Esophagus squamous epithelium (tissue), 5 donors: ENCODE results near the gene KLK15. TPM values are rescaled to one million over a fixed set of nuclear protein-coding genes. Genes with fewer than 3 reads are reported as not detected.
"Not testable (repeated sequence)": the region's sequence is repeated elsewhere in the genome, so short reads cannot be mapped to it uniquely, and the experiment has no call there.

Experiments used
- DNase-seq: peaks from one replicate; lab custom pipeline; 2025; lab: John Stamatoyannopoulos, UW
- H3K27ac ChIP-seq, 4 donors: fragments of 200-600 bp; sonication (generic); one replicate each; pipeline ENCODE4 v1.5.1; 2016 to 2019; ENCODE audit warnings: mild to moderate bottlenecking in 1 of 4
- H3K27me3 ChIP-seq, 4 donors: fragments of 200-600 bp; sonication (generic); 1 replicate in 3 of 4; 2 replicates in 1 of 4; pipeline versions ENCODE4 v1.5.1 to v1.6.0; 2017 to 2021; ENCODE audit warnings: antibody characterized with exemption in 1 of 4
- H3K36me3 ChIP-seq, 3 donors: fragments of 200-600 bp; sonication (generic); one replicate each; pipeline ENCODE4 v1.5.1; 2016 to 2019
- H3K4me1 ChIP-seq, 3 donors: fragments of 200-600 bp; sonication (generic); one replicate each; pipeline ENCODE4 v1.5.1; 2017 to 2019
- H3K4me3 ChIP-seq, 4 donors: fragments of 200-600 bp; sonication (generic); 1 replicate in 3 of 4; 2 replicates in 1 of 4; pipeline ENCODE4 v1.5.1; 2016 to 2019; ENCODE audit warnings: mild to moderate bottlenecking in 2 of 4, moderate library complexity in 1 of 4
- H3K9me3 ChIP-seq, 3 donors: fragments of 200-600 bp; sonication (generic); one replicate each; pipeline ENCODE4 v1.5.1; 2016 to 2019
- CTCF ChIP-seq, 6 experiments: fragments of 450-650 bp in 4 of 6; fragments of 200-600 bp in 2 of 6; sonication (generic) in 2 of 6; IDR thresholded peaks; one replicate each; pipeline ENCODE4 v1.5.1; 2016 to 2019; ENCODE audit warnings: antibody characterized with exemption in 6 of 6, mild to moderate bottlenecking in 4 of 6, moderate library complexity in 4 of 6
- POLR2A ChIP-seq, 4 donors: fragments of 450-650 bp; IDR thresholded peaks; one replicate each; pipeline ENCODE4 v1.6.1; 2017; ENCODE audit warnings: antibody characterized with exemption in 4 of 4, mild to moderate bottlenecking in 4 of 4, moderate library complexity in 3 of 4
- WGBS, 2 donors: methylation state at CpG; one replicate each; pipeline ENCODE4 v1.1.5; 2018; 5-methylcytosine and 5-hydroxymethylcytosine counted together
- intact Hi-C: fragments of 100-400 bp; cut with DNase I; formaldehyde crosslinking; loops from one replicate; pipeline ENCODE4 v1.15.0; 2022
- total RNA-seq, 4 donors: library from RNA; depleted of rRNA; stranded (reverse); fragments of >200 nt; gene quantifications; one replicate each; pipeline ENCODE4 v1.1.0, GENCODE V29; 2016
- donor health status: DM: yes; HTN: yes; CAD: no.

KLK15 gene
- total RNA-seq, 4 donors from 2014 or later, result not detected

GRCh38 chr19:50817941-50818858 is 15.2 kb downstream of the KLK15 start:
- H3K27me3 ChIP-seq, result peaks cover 0 to 93% (median 8%) of the 10 kb centered on the region in 4 donors
- peaks cover 12 to 30% (median 16%) of the 10 kb centered on the region in 3 donors for H3K4me1 ChIP-seq
- 16 to 41% methylated on average over 5 to 18 of the region's 52 CpGs for WGBS, 2 donors
- peak overlapping the region in 3 of 4 donors; percentile 30 to 59 (median 30) for H3K4me3 ChIP-seq
- H3K9me3 ChIP-seq, result no peaks in the 10 kb centered on the region
- DNase-seq, result no peak
- H3K36me3 ChIP-seq, result no peaks in the 10 kb centered on the region
- intact Hi-C loops, result no loop called here
- TF ChIP-seq CTCF (IDR thresholded peaks at IDR 0.05) (no peak), POLR2A (IDR thresholded peaks at IDR 0.05) (no peak)
- H3K27ac ChIP-seq, result no peak overlapping the region

GRCh38 chr19:50815439-50815838 is 17.9 kb downstream of the KLK15 start:
- H3K9me3 ChIP-seq, result no peaks in the 10 kb centered on the region
- TF ChIP-seq CTCF (IDR thresholded peaks at IDR 0.05), result no peak
- TF ChIP-seq POLR2A (IDR thresholded peaks at IDR 0.05), result no peak
- no peaks in the 10 kb centered on the region for H3K36me3 ChIP-seq
- intact Hi-C loops, result no loop called here
- no peak overlapping the region for H3K4me3 ChIP-seq
- DNase-seq, result no peak
- H3K4me1 ChIP-seq, result peaks cover 10 to 20% (median 10%) of the 10 kb centered on the region in 3 donors
- no peak overlapping the region for H3K27ac ChIP-seq
- H3K27me3 ChIP-seq, result peaks cover 0 to 76% (median 6%) of the 10 kb centered on the region in 4 donors
- 80 to 92% methylated on average over 1 of the region's 1 CpG for WGBS, 2 donors

GRCh38 chr19:50814883-50815282 is 18.5 kb downstream of the KLK15 start:
- no peak for DNase-seq
- no peaks in the 10 kb centered on the region for H3K9me3 ChIP-seq
- peaks cover 5 to 14% (median 6%) of the 10 kb centered on the region in 3 donors for H3K4me1 ChIP-seq
- H3K4me3 ChIP-seq, result no peak overlapping the region
- intact Hi-C loops, result no loop called here
- H3K27ac ChIP-seq, result no peak overlapping the region
- no peaks in the 10 kb centered on the region for H3K36me3 ChIP-seq
- WGBS, 2 donors, result 61 to 68% methylated on average over 5 of the region's 5 CpGs
- H3K27me3 ChIP-seq, result peaks cover 0 to 70% (median 6%) of the 10 kb centered on the region in 4 donors
- TF ChIP-seq CTCF (IDR thresholded peaks at IDR 0.05) (no peak), POLR2A (IDR thresholded peaks at IDR 0.05) (no peak)

GRCh38 chr19:50812474-50812873 is 20.9 kb downstream of the KLK15 start:
- WGBS, 2 donors, result 48 to 53% methylated on average over 2 to 3 of the region's 3 CpGs
- Histone ChIP-seq H3K27me3 (peaks cover 0 to 46% (median 1%) of the 10 kb centered on the region in 4 donors), H3K4me1 (no peaks in the 10 kb centered on the region), H3K9me3 (no peaks in the 10 kb centered on the region), H3K27ac (no peak overlapping the region), H3K4me3 (no peak overlapping the region), H3K36me3 (no peaks in the 10 kb centered on the region)
- intact Hi-C loops, result no loop called here
- TF ChIP-seq CTCF (IDR thresholded peaks at IDR 0.05) (no peak), POLR2A (IDR thresholded peaks at IDR 0.05) (no peak)
- DNase-seq, result no peak

- H3K36me3 ChIP-seq, H3K9me3 ChIP-seq, intact Hi-C loops, H3K27ac ChIP-seq, DNase-seq, H3K4me1 ChIP-seq, H3K4me3 ChIP-seq: not testable (repeated sequence)
- WGBS, 2 donors, result 29% methylated on average over 1 of the region's 3 CpGs; no CpG with 5 or more reads in 1 of the 2 donors
- peaks cover 0 to 38% (median 0%) of the 10 kb centered on the region in 4 donors for H3K27me3 ChIP-seq
These were observed 21.6 kb downstream of the KLK15 start for GRCh38 chr19:50811622-50812238.
